HepG2 (cell line): ENCODE measurements around the gene ZNRF3. TPM values are rescaled to one million over a fixed set of nuclear protein-coding genes. Genes with fewer than 3 reads are reported as not detected.

Source experiments
- ARNT2 ChIP-seq: sonication (generic); formaldehyde crosslinking; IDR thresholded peaks from 2 replicates; pipeline ENCODE4 v1.8.0; 2022; ENCODE audit warnings: mild to moderate bottlenecking, low read depth, missing genetic modification reagents, moderate library complexity
- EZH2 ChIP-seq: conservative IDR thresholded peaks from 2 replicates; pipeline ENCODE4 v1.6.1; 2012; ENCODE audit warnings: mild to moderate bottlenecking, low read depth, low read length, moderate library complexity
- HNRNPLL ChIP-seq: fragments of 200-400 bp; formaldehyde crosslinking; IDR thresholded peaks from 2 replicates; pipeline ENCODE4 v1.6.1; 2017; ENCODE audit warnings: mild to moderate bottlenecking, low read depth, low read length; ENCODE audit not compliant: poor library complexity, severe bottlenecking
- KDM5B ChIP-seq: sonication (generic); formaldehyde crosslinking; IDR thresholded peaks from 2 replicates; pipeline ENCODE4 v1.4.0; 2020; ENCODE audit warnings: missing genetic modification reagents, mild to moderate bottlenecking, borderline replicate concordance
- MED1 ChIP-seq: sonication (generic); formaldehyde crosslinking; IDR thresholded peaks from 2 replicates; pipeline ENCODE4 v1.4.0; 2020; ENCODE audit warnings: missing genetic modification reagents
- NFE2L1 ChIP-seq: sonication (generic); formaldehyde crosslinking; IDR thresholded peaks from 2 replicates; pipeline ENCODE4 v1.4.0; 2020; ENCODE audit warnings: missing genetic modification reagents, mild to moderate bottlenecking, borderline replicate concordance
- NFKB2 ChIP-seq: sonication (generic); formaldehyde crosslinking; IDR thresholded peaks from 2 replicates; pipeline ENCODE4 v1.4.0; 2020; ENCODE audit warnings: missing genetic modification reagents, borderline replicate concordance
- PATZ1 ChIP-seq: sonication (generic); formaldehyde crosslinking; IDR thresholded peaks from 2 replicates; pipeline ENCODE4 v1.4.0; 2020; ENCODE audit warnings: missing genetic modification reagents
- PAX8 ChIP-seq: sonication (generic); formaldehyde crosslinking; IDR thresholded peaks from 2 replicates; pipeline ENCODE4 v1.8.0; 2022; ENCODE audit warnings: mild to moderate bottlenecking, missing genetic modification reagents, borderline replicate concordance
- RFX5 ChIP-seq: IDR thresholded peaks from 2 replicates; pipeline ENCODE4 v1.6.1; 2011; ENCODE audit warnings: low read depth, low read length, improper control_type of control experiment
- RNF2 ChIP-seq: fragments of 450-650 bp; conservative IDR thresholded peaks from 2 replicates; pipeline ENCODE4 v1.6.1; 2016; ENCODE audit warnings: low read depth
- RXRB ChIP-seq: IDR thresholded peaks from 2 replicates; pipeline ENCODE4 v1.6.1; 2016; ENCODE audit warnings: borderline replicate concordance, missing genetic modification reagents, missing compliant biosample characterization
- SALL1 ChIP-seq: sonication (generic); formaldehyde crosslinking; IDR thresholded peaks from 2 replicates; pipeline ENCODE4 v1.8.0; 2022; ENCODE audit warnings: mild to moderate bottlenecking, missing genetic modification reagents
- SKI ChIP-seq: fragments of 450-650 bp; IDR thresholded peaks from one replicate; pipeline ENCODE4 v1.6.1; 2018; ENCODE audit warnings: mild to moderate bottlenecking; ENCODE audit not compliant: partially characterized antibody
- SMARCE1 ChIP-seq: fragments of 450-650 bp; IDR thresholded peaks from 2 replicates; pipeline ENCODE4 v1.6.1; 2017; ENCODE audit warnings: borderline replicate concordance
- SP4 ChIP-seq: sonication (generic); formaldehyde crosslinking; IDR thresholded peaks from 2 replicates; pipeline ENCODE4 v1.8.1; 2023; ENCODE audit warnings: mild to moderate bottlenecking, missing genetic modification reagents
- USF2 ChIP-seq, 2 experiments: sonication (generic) in 1 of 2; formaldehyde crosslinking in 1 of 2; IDR thresholded peaks; 2 replicates each; pipeline versions ENCODE4 v1.5.1 to v1.6.1; 2011 to 2020; ENCODE audit warnings: borderline replicate concordance in 1 of 2, low read depth in 1 of 2, low read length in 1 of 2, mild to moderate bottlenecking in 1 of 2, missing genetic modification reagents in 1 of 2, moderate library complexity in 1 of 2
- ZFP82 ChIP-seq: sonication (generic); formaldehyde crosslinking; IDR thresholded peaks from 2 replicates; pipeline ENCODE4 v1.5.1; 2020; ENCODE audit warnings: mild to moderate bottlenecking, missing genetic modification reagents, borderline replicate concordance
- ZMAT3 ChIP-seq: sonication (generic); formaldehyde crosslinking; conservative IDR thresholded peaks from 2 replicates; pipeline ENCODE4 v1.7.0; 2021; ENCODE audit warnings: missing genetic modification reagents
- ZNF136 ChIP-seq: sonication (generic); formaldehyde crosslinking; IDR thresholded peaks from 2 replicates; pipeline ENCODE4 v1.8.1; 2022; ENCODE audit warnings: low read depth, mild to moderate bottlenecking, moderate library complexity, missing genetic modification reagents
- ZNF18 ChIP-seq: sonication (generic); formaldehyde crosslinking; IDR thresholded peaks from 2 replicates; pipeline ENCODE4 v1.8.0; 2022; ENCODE audit warnings: mild to moderate bottlenecking, missing genetic modification reagents; ENCODE audit not compliant: insufficient replicate concordance
- ZNF577 ChIP-seq: sonication (generic); formaldehyde crosslinking; IDR thresholded peaks from 2 replicates; pipeline ENCODE4 v1.4.0; 2020; ENCODE audit warnings: mild to moderate bottlenecking, low read depth, missing genetic modification reagents, borderline replicate concordance
- ZNF772 ChIP-seq: sonication (generic); formaldehyde crosslinking; IDR thresholded peaks from 2 replicates; pipeline ENCODE4 v1.5.0; 2020; ENCODE audit warnings: mild to moderate bottlenecking, missing genetic modification reagents
- polyA plus RNA-seq, 8 experiments: library from polyadenylated mRNA; depleted of rRNA in 3 of 8; stranded (reverse) in 7 of 8; unstranded in 1 of 8; fragments of >200 nt; fragmentation: Illumina TruSeq in 4 of 8; extraction: Trizol in 4 of 8; gene quantifications; 2 replicates each; pipeline versions ENCODE4 v1.2.1 to v1.2.3, GENCODE V29; 2011 to 2016; ENCODE audit warnings: low read depth in 4 of 8, missing spikeins in 1 of 8, mixed read lengths in 1 of 8; ENCODE audit not compliant: insufficient read depth in 1 of 8
- total RNA-seq, 5 experiments: library from RNA; depleted of rRNA; stranded (reverse); fragments of >200 nt; fragmentation: Illumina TruSeq; extraction: Trizol; gene quantifications; 2 replicates each; pipeline ENCODE4 v1.2.3, GENCODE V29; 2016; ENCODE audit warnings: low read depth in 1 of 5

ZNRF3 gene
- total and polyA plus RNA-seq, 2 of the 13 experiments (the other 11 are each of a cell fraction or from before 2014, with no cell fraction given), result 20.3 to 36.7 TPM

- TF ChIP-seq USF2 (IDR thresholded peaks at IDR 0.05; ENCODE audit: low read depth, low read length) (no peak), USF2 (CRISPR knock-in tag; IDR thresholded peaks at IDR 0.05; ENCODE audit: borderline replicate concordance) (no peak), ZNF772 (CRISPR knock-in tag) (peak; percentile 75), PATZ1 (CRISPR knock-in tag) (0 out of 2 replicates have a peak, but pooled peaks have one; percentile 23), ZNF18 (CRISPR knock-in tag) (no peak), ZMAT3 (CRISPR knock-in tag) (no peak), ZNF136 (no peak), EZH2 (no peak), SALL1 (CRISPR knock-in tag) (peak; percentile 44; the same call in 1 of the 2 replicates), SMARCE1 (no peak), MED1 (no peak; the same call in 1 of the 2 replicates), ZFP82 (CRISPR knock-in tag) (no peak), SKI (no peak), RNF2 (no peak), ARNT2 (CRISPR knock-in tag) (peak; percentile 46; the same call in 1 of the 2 replicates), PAX8 (CRISPR knock-in tag) (no peak), SP4 (CRISPR knock-in tag) (0 out of 2 replicates have a peak, but pooled peaks have one; percentile 22), NFE2L1 (CRISPR knock-in tag) (no peak), NFKB2 (CRISPR knock-in tag) (no peak), HNRNPLL (no peak), KDM5B (CRISPR knock-in tag) (no peak), ZNF577 (CRISPR knock-in tag) (no peak), RFX5 (no peak), RXRB (CRISPR knock-in tag) (0 out of 2 replicates have a peak, but pooled peaks have one; percentile 21)
Measured at GRCh38 chr22:29054251-29054767, 170.9 kb downstream of the ZNRF3 start (continued).
